Kidney tubule cell (primary cell): ENCODE results near the gene ZNF337.
"Not testable (repeated sequence)": the region's sequence is repeated elsewhere in the genome, so short reads cannot be mapped to it uniquely, and the experiment has no call there.

Experiments
- DNase-seq: peaks from one replicate; pipeline ENCODE4 v3.0.0-alpha.2; 2018; ENCODE audit warnings: low spot score

The ZNF337 gene

GRCh38 chr20:25692499-25692898, 4.2 kb downstream of the ZNF337 start:
- DNase-seq = no peak

DNA sequence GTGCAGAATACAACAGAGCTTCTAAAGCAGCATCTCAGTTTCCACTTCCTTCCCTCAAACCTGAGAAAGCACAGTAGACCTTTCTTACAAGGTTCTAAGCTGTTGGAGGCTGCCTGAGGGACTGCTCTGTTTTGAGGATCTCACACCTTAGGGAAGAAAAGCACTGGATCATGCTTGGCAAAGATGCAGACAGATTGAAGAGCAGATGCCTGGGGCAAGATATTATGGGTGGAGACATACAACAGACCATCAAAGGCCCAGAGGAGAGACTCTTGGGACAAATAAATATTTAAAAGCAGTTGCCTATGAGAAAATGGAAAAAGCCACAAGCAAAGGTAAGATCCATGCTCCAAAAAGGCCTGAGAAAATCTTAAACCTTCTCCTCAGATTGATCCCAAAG, 6.2 kb downstream of the ZNF337 start:
- DNase-seq = no peak

GRCh38 chr20:25686081-25687067, 10.3 kb downstream of the ZNF337 start:
- no peak for DNase-seq

DNA sequence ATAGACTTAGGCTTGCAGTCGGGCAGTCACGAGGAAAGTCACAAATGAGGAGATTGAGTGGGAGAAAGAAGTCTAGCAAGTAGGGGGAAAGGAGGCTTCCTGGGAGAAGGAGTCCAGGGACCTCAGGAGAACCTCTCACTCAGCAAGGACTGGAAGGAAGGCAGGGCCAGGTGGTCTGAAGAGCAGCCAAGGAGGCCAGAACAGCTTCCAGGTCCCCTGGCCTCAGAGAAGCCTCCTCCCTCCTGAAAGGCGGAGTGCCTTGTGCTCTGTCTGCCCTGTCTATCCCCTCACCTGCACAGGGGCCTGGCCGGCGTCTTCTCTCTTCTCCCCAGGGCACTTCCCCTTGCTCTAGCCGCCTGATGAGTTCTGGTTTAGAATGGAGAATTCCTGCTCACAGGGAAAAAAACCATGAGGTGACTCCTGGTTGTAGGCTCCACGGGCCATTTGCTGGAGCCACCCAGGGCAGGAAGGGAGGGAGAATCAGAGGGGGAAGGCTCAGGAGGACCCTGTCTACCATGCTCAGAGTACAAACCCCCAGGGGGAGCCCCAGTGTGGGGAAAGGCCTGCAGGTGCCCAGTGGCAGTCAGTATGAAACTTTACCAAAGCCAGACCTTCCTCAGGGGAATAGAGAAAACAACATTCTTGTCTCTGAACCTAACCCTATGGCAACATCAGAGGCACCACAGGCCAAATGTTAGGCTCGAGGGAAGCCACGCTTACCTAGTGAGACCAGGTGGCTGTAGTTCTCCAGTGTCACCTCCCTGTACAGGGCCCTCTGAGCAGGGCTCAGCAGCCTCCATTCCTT, 11.2 kb downstream of the ZNF337 start:
- DNase-seq = no peak

DNA sequence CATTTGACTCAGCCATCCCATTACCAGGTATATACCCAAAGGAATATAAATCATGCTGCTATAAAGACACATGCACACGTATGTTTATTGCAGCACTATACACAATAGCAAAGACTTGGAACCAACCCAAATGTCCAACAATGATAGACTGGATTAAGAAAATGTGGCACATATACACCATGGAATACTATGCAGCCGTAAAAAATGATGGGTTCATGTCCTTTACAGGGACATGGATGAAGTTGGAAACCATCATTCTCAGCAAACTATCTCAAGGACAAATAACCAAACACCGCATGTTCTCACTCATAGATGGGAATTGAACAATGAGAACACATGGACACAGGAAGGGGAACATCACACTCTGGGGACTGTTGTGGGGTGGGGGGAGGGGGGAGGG, 12.8 kb downstream of the ZNF337 start:
- DNase-seq = not testable (repeated sequence)

- DNase-seq = no peak
These were observed 13.6 kb downstream of the ZNF337 start for GRCh38 chr20:25683050-25683449.

GRCh38 chr20:25676164-25676809, 20.4 kb downstream of the ZNF337 start:
- DNase-seq = peak; percentile 62

GRCh38 chr20:25675161-25675560, 21.5 kb downstream of the ZNF337 start:
- DNase-seq = no peak

DNA sequence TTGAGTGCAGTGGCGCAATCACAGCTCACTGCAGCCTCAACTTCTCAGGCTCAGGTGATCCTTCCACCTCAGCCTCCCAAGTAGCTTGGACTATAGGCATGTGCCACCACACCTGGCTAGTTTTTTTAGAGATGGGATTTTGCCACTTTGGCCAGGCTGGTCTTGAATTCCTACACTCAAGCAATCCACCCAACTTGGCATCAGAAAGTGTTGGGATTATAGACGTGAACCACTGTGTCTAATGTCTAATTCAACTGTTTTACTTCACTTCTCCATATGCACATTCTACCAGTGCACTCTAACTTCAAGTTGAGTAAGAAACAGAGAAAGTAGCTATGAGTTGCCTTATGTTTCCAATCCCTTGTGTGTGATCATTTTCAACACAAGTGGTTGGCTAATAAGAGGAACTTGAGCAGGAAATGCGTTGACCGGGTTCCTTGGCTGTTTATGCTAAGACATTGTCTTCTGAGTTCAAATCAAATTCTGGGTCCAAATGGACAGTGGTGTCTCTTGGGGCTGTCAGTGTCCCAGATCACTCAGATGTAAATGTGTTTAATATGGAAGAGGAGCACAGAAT, 23.9 kb downstream of the ZNF337 start:
- DNase-seq = no peak

- peak; percentile 8 for DNase-seq
These were observed 26.7 kb downstream of the ZNF337 start for GRCh38 chr20:25669826-25670422.

GRCh38 chr20:25668446-25668845, 28.2 kb downstream of the ZNF337 start:
- no peak for DNase-seq

DNA sequence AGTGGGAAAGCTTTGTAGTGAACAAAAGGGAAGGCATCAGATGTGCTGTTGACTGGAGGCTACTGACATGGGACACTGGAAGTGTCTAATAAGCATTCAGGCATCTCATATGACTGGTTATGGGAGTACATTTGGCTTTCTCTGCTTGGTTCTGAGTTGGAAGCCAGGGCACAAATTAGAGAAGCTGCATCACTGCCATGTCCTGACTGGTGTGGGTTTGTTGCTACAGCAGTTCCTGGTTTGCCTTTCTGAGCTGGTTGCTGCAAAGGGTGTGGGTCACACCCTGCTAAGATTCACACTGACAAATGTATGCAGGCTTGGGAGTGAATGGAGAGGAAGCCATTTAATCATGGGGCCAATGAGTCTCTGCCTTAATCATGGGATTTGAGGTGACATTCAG, 36.7 kb downstream of the ZNF337 start:
- no peak for DNase-seq

DNA sequence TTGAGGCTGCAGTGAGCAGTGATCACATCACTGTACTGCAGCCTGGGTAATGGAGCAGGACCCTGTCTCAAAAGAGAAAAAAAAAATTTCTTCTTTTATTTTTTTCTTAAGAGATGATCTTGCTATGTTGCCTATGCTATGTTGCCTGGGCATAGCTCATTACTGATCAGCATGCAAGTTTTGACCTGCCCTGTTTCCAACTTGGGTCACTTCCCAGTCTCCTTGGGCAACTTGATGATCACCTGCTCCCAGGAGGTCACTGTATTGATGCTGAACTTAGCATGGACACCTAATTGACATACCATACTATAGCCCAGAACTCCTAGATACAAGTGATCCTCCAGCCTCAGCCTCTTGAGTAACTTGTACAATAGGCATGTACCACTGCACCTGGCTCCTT, 42.2 kb downstream of the ZNF337 start:
- DNase-seq = no peak

GRCh38 chr20:25652866-25653265, 43.8 kb downstream of the ZNF337 start:
- DNase-seq = not testable (repeated sequence)

GRCh38 chr20:25644814-25645213, 51.8 kb downstream of the ZNF337 start:
- DNase-seq = no peak

DNA sequence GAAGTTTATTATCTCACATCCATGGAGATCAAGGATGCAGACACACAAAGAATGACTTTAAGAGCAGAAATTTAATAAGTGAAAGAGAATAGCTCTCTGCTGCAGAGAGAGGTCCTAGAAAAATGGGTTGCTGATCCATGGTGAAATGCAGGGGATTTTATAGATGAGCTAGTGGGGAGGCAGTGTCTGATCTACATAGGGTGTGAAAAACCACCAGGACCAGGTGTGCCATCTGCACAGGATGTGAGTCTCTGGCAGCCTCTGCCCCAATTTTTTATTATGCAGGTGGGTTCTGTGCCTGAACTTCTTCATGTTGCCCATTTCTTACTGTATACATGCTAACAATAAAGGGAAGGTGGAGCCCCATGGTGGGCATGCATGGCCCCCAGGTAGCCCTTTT, 52.9 kb downstream of the ZNF337 start:
- DNase-seq = no peak

- DNase-seq = no peak
These were observed 59.4 kb downstream of the ZNF337 start for GRCh38 chr20:25637247-25637646.

DNA sequence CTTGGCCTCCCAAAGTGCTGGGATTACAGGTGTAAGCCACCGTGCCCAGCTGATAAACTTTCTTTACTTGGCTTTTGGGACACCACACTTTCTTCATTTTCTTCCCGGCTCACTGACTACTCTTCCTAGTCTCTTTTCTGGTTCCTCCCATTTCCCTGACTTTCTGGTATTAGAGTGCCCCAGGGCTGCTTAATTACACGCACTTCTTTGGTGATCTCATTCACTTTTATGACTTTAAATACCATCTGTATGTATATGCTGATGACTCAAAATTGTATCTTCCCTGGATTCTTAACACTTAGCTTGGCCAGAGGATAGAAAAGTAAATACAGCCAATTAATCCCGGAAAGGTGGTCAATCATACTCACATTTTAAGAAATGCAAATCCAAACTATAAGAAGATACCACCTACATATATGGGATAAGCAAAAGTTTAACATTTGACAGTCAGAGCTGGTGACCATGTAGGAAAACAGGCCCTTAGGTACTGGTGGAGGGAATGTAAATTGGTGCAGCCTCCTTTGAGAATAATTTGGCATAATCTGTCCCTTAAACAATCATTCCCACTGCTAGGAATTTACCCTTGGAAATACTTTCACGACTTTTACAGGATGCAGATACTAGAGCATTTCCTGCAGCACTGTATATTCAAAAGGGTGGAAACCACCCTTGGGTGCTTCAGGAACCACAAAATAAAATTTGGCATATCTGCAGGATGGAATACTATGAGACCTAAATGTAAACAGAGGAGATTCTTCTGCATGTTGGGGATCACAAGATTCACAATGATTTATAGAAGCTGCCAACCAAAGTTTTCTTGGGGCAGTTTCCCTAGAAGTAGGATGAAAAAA, 63.5 kb downstream of the ZNF337 start:
- peak; percentile 31 for DNase-seq

DNA sequence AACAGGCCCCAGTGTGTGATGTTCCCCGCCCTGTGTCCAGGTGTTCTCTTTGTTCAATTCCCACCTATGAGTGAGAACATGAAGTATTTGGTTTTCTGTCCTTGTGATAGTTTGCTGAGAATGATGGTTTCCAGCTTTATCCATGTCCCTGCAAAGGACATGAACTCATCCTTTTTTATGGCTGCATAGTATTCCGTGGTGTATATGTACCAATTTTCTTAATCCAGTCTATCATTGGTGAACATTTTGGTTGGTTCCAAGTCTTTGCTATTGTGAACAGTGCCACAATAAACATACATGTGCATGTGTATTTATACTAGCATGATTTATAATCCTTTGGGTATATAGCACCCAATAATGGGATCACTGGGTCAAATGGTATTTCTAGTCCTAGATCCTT, 66.0 kb downstream of the ZNF337 start:
- DNase-seq = not testable (repeated sequence)

- no peak for DNase-seq
These were observed 66.7 kb downstream of the ZNF337 start for GRCh38 chr20:25629816-25630499.
